ENCODE measurements around the gene TM9SF1.

GRCh38 chr14:24186831-24187538 lies 8.3 kb downstream of the TM9SF1 start:
- no peak for TF ChIP-seq CTCF (IDR thresholded peaks at IDR 0.05; ENCODE audit: low read depth, low read length)
- no peak for TF ChIP-seq EZH2phosphoT487 (IDR thresholded peaks at IDR 0.05; ENCODE audit: low read depth)
